Hepatocyte (in vitro differentiated cells): ENCODE results near the gene DAPK2. TPM values are rescaled to one million over a fixed set of nuclear protein-coding genes. Genes with fewer than 3 reads are reported as not detected.
A peak's percentile ranks its signal among the peaks of the same experiment; 100 is the strongest.

Source experiments
- DNase-seq: peaks from one replicate; pipeline ENCODE4 v3.0.0-alpha.2; 2016; ENCODE audit warnings: low spot score
- H2AFZ ChIP-seq: fragments of 200-600 bp; sonication (generic); 2 replicates; pipeline ENCODE4 v1.6.0; 2016; ENCODE audit warnings: antibody characterized with exemption, mild to moderate bottlenecking
- H3K27ac ChIP-seq: fragments of 200-600 bp; sonication (generic); 2 replicates; pipeline ENCODE4 v1.5.1; 2016; ENCODE audit warnings: mild to moderate bottlenecking
- H3K27me3 ChIP-seq: fragments of 200-600 bp; sonication (generic); 2 replicates; pipeline ENCODE4 v1.6.1; 2016
- H3K36me3 ChIP-seq: fragments of 200-600 bp; sonication (generic); replicated peaks from 2 replicates; pipeline ENCODE4 v1.5.1; 2016; ENCODE audit warnings: low read depth; ENCODE audit not compliant: insufficient read depth
- H3K4me1 ChIP-seq: fragments of 200-600 bp; sonication (generic); 2 replicates; pipeline ENCODE4 v1.5.1; 2016; ENCODE audit warnings: mild to moderate bottlenecking, moderate library complexity; ENCODE audit not compliant: insufficient read depth
- H3K4me2 ChIP-seq: fragments of 200-600 bp; sonication (generic); 2 replicates; pipeline ENCODE4 v1.6.0; 2016
- H3K4me3 ChIP-seq: fragments of 200-600 bp; sonication (generic); 2 replicates; pipeline ENCODE4 v1.5.1; 2016; ENCODE audit warnings: mild to moderate bottlenecking
- H3K79me2 ChIP-seq: fragments of 200-600 bp; sonication (generic); 2 replicates; pipeline ENCODE4 v1.6.0; 2017; ENCODE audit warnings: mild to moderate bottlenecking
- H3K9me2 ChIP-seq: fragments of 200-600 bp; sonication (generic); replicated peaks from 2 replicates; pipeline ENCODE4 v1.6.0; 2017; ENCODE audit warnings: mild to moderate bottlenecking; ENCODE audit not compliant: insufficient read depth
- H3K9me3 ChIP-seq: fragments of 200-600 bp; sonication (generic); 2 replicates; pipeline ENCODE4 v1.5.1; 2016; ENCODE audit warnings: low read depth, mild to moderate bottlenecking
- H4K20me1 ChIP-seq: fragments of 200-600 bp; sonication (generic); 2 replicates; pipeline ENCODE4 v1.6.0; 2016; ENCODE audit warnings: mild to moderate bottlenecking; ENCODE audit not compliant: insufficient read depth, poor library complexity, severe bottlenecking
- CTCF ChIP-seq: fragments of 200-600 bp; sonication (generic); IDR thresholded peaks from 2 replicates; pipeline ENCODE4 v1.5.1; 2016; ENCODE audit warnings: antibody characterized with exemption, mild to moderate bottlenecking; ENCODE audit not compliant: poor library complexity
- EZH2 ChIP-seq: fragments of 200-600 bp; sonication (generic); IDR thresholded peaks from 2 replicates; pipeline ENCODE4 v1.6.1; 2016; ENCODE audit warnings: antibody characterized with exemption, mild to moderate bottlenecking, borderline replicate concordance
- EZH2phosphoT487 ChIP-seq: fragments of 200-600 bp; sonication (generic); IDR thresholded peaks from one replicate; pipeline ENCODE4 v1.6.1; 2018; ENCODE audit warnings: antibody characterized with exemption, mild to moderate bottlenecking, low read depth, moderate library complexity; ENCODE audit not compliant: unreplicated experiment, severe bottlenecking
- WGBS: methylation state at CpG from one replicate; pipeline ENCODE4 v1.1.6; 2016; ENCODE audit warnings: low lambda C conversion rate; ENCODE audit errors: missing lambda C conversion rate; 5-methylcytosine and 5-hydroxymethylcytosine counted together
- polyA plus RNA-seq: library from polyadenylated mRNA; unstranded; fragments of >200 nt; fragmentation: Nextera tagmentation; extraction: Ambion mirVana; gene quantifications from 2 replicates; pipeline ENCODE4 v1.2.1, GENCODE V29; 2016
- total RNA-seq: library from RNA; depleted of rRNA; stranded (reverse); fragments of >200 nt; gene quantifications from 2 replicates; pipeline ENCODE4 v1.2.3, GENCODE V29; 2014

The DAPK2 gene
- total and polyA plus RNA-seq, 2 experiments from 2014 or later = 4.9 to 5.1 TPM

GRCh38 chr15:63891079-63891767 is 155.1 kb downstream of the DAPK2 start:
- Histone ChIP-seq H3K4me2 (no peak overlapping the region), H3K9me3 (no peaks in the 10 kb centered on the region), H3K27me3 (no peaks in the 10 kb centered on the region), H3K4me3 (no peak overlapping the region), H3K9me2 (no peaks in the 10 kb centered on the region), H4K20me1 (no peaks in the 10 kb centered on the region), H2AFZ (no peak overlapping the region), H3K36me3 (no peaks in the 10 kb centered on the region), H3K27ac (no peak overlapping the region), H3K79me2 (no peaks in the 10 kb centered on the region), H3K4me1 (no peaks in the 10 kb centered on the region)
- TF ChIP-seq CTCF (peak; percentile 79), EZH2 (no peak), EZH2phosphoT487 (no peak)
- peak; percentile 84 for DNase-seq
- 33% methylated on average over 8 of the region's 8 CpGs for WGBS

- Histone ChIP-seq H3K36me3 (no peaks in the 10 kb centered on the region), H3K79me2 (no peaks in the 10 kb centered on the region), H2AFZ (no peak overlapping the region), H3K4me2 (no peak overlapping the region), H3K27me3 (no peaks in the 10 kb centered on the region), H4K20me1 (no peaks in the 10 kb centered on the region), H3K9me2 (no peaks in the 10 kb centered on the region), H3K9me3 (no peaks in the 10 kb centered on the region), H3K27ac (no peak overlapping the region), H3K4me3 (no peak overlapping the region), H3K4me1 (no peaks in the 10 kb centered on the region)
- 90% methylated on average over 6 of the region's 6 CpGs for WGBS
- no peak for DNase-seq
- TF ChIP-seq EZH2phosphoT487 (no peak), CTCF (no peak), EZH2 (no peak)
Measured at GRCh38 chr15:63890617-63891016, 155.7 kb downstream of the DAPK2 start.

GRCh38 chr15:63889831-63890230 is 156.5 kb downstream of the DAPK2 start:
- no peak overlapping the region for H3K27ac ChIP-seq
- TF ChIP-seq CTCF (no peak), EZH2phosphoT487 (no peak), EZH2 (no peak)
- H2AFZ ChIP-seq = no peak overlapping the region
- no peaks in the 10 kb centered on the region for H3K36me3 ChIP-seq
- 68% methylated on average over 5 of the region's 5 CpGs for WGBS
- no peak overlapping the region for H3K4me2 ChIP-seq
- no peaks in the 10 kb centered on the region for H3K9me2 ChIP-seq
- no peaks in the 10 kb centered on the region for H3K4me1 ChIP-seq
- H3K9me3 ChIP-seq = no peaks in the 10 kb centered on the region
- no peaks in the 10 kb centered on the region for H3K79me2 ChIP-seq
- no peak for DNase-seq
- no peak overlapping the region for H3K4me3 ChIP-seq
- no peaks in the 10 kb centered on the region for H3K27me3 ChIP-seq
- H4K20me1 ChIP-seq = no peaks in the 10 kb centered on the region
